Activated CD4-positive, alpha-beta T cell treated with anti-CD3 and anti-CD28 coated beads, Interleukin-2, amount 50 U/mL, for 1 hour (primary cell): Measurements from ENCODE around the gene LHX1.

Source experiments
- DNase-seq: peaks from one replicate; pipeline ENCODE4 v3.0.0-alpha.2; 2020

LHX1 gene

DNA sequence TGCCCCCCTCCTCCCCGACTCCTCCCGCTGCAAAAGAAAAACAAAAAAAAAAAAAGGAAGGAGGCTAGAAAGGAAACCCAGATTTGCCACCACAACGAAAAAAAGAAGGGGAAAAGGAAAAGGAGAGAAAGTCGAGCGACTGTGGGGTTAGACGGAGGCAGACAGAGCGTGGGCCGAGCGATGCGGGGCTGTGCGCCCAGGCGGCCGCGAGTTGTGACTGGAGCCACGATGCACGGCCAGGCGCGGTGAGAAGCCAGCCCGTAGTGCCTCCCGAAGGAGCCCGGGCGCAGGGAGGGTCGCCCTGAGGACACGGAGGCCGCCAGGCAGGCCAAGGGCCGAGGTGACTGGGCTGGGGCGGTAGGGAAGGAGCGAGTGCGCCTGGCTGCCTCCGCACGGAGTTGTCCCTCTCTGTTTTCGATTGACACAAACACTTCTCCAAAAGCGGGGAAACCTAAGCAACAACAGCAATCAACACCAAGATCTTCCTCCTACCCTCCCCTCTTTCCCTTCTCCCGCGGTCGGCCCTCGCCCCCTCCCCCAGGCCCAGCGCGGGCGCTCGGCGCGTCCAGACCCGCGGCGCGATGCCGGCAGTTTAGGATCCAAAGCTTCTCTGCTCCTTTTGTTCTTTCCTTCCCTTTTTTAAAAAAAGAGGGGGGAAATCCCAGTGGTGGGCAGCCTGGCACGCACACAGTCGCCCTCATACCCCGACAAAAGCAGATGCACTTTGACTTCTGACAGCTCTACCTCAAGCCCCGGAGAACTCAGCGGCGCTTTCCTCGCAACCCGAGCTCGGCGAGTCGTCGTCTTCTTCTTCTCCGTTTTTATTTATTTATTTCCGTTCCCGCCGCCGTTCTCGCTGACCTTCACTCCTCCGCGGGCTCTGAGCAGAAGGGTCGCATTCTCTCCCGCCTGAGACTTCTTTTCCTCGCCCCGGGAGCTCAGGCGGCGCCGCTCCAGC lies at the start of gene LHX1:
LHX1 (plus strand) TSS at position 475 of the 958 bp plus-strand sequence. CDS start 723 bp downstream, outside the sequence.
- DNase-seq: no peak

DNA sequence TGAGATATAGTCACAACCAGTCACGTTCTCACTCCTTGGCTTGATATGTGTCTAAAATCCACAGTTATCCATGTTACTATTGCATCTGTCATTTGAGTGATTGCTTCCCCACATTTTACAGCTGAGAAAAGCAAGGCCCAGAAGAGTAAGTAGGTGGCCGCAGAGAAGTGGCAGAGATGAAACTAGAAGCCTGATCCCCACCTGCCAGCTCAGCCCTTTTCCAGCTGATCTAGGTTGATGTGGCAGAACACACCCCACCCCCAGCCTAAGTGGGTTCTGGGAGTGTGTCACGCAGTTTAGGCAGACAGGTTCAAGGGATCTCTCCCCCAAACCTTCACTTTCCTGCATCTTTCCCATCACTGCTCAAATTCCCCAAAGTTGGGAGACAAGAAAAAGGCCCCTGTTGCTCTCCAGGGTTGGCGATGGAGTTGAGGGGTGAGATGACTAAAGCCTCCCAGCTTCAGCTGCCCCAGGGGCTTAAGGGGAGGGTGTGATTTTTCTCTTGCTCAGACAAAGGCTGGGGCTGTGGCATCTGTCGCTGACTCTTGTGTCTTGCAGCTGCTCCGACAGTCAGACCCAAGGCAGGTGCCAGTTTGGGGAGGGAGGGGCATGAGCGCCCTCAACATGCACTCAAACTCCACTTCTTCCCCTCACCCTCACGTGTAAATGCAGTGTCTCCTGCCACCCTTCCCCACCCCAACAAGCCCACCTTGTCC lies 48.9 kb upstream of the LHX1 start:
- no peak for DNase-seq

GRCh38 chr17:36889770-36890349 lies 47.4 kb upstream of the LHX1 start:
- no peak for DNase-seq

GRCh38 chr17:36890398-36891168 lies 46.7 kb upstream of the LHX1 start:
- DNase-seq: no peak

GRCh38 chr17:36892112-36892838 lies 45.0 kb upstream of the LHX1 start:
- no peak for DNase-seq

DNA sequence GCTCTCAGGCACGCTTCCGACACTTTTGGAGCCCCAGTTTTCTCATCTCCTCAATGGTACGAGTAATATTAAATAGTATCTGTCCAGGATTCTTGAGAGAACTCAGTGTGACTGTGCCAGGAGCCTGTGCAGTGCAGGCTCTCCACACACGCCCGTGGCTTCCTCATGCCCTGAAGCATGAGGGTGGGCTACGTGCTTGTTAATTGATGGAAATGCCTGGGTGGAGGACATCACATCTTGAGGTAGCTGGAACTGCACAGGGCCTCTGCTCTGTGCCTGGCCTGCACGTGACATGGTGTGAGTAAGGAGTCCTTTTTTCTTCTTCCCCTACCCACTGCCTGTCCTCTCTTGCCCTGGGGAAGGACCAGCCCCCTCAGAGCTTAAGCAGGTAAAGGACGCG lies 43.1 kb upstream of the LHX1 start:
- DNase-seq: no peak

- no peak for DNase-seq
Measured at GRCh38 chr17:36894925-36895324, 42.4 kb upstream of the LHX1 start.

- DNase-seq: no peak
Measured at GRCh38 chr17:36899250-36900159, 37.8 kb upstream of the LHX1 start.

- no peak for DNase-seq
Measured at GRCh38 chr17:36900160-36900512, 37.1 kb upstream of the LHX1 start.

GRCh38 chr17:36901506-36901905 lies 35.8 kb upstream of the LHX1 start:
- DNase-seq: no peak

GRCh38 chr17:36907407-36907806 lies 29.9 kb upstream of the LHX1 start:
- no peak for DNase-seq

- DNase-seq: no peak
Measured at GRCh38 chr17:36910513-36910912, 26.8 kb upstream of the LHX1 start.

DNA sequence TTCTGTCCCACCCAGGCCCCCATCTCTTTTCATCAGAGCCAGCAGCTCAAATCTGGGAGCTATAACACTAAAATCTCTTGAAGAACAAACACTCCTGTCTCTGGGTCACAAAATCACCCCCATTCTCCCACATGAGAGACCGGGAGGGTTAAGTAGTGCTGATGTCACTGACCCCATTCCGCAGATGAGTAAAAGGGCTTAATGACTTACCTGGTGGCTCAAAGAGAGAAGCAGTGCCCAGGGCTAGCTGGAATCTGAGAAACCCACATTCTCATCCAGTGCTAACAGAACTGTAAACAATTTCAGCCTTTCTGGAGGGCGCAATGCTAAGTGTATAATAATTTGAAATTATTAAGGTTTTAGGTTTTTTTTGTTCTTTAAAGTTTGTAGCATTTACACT lies 26.3 kb upstream of the LHX1 start:
- DNase-seq: no peak

GRCh38 chr17:36913132-36913531 lies 24.1 kb upstream of the LHX1 start:
- DNase-seq: no peak

- DNase-seq: no peak
Measured at GRCh38 chr17:36918211-36918691, 19.0 kb upstream of the LHX1 start.

DNA sequence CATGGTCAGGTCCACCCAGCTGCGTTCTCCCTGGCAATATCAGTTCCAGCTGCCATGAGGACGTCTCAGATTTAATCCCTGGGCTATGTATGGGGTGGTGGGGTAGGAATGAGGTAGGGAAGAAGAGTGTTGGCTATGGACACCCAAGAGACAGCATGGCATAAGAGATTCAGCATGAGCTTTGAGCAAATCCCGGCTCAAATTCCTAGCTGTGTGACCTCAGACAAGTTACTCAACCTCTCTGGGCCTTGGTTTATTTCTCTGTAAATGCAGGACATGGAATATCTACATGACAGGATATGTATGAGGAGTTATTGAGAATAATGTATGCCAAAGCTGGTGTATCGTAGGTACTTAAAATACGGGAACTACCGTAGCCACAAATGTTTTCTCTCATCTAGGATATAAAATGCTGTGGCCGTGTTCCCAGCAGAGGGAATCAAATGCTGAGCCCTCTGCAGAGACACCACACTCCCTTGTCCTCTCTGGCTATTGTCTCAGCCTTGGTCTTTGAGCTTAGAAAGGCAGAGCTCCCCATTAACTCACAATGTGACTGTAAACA lies 17.8 kb upstream of the LHX1 start:
- no peak for DNase-seq

DNA sequence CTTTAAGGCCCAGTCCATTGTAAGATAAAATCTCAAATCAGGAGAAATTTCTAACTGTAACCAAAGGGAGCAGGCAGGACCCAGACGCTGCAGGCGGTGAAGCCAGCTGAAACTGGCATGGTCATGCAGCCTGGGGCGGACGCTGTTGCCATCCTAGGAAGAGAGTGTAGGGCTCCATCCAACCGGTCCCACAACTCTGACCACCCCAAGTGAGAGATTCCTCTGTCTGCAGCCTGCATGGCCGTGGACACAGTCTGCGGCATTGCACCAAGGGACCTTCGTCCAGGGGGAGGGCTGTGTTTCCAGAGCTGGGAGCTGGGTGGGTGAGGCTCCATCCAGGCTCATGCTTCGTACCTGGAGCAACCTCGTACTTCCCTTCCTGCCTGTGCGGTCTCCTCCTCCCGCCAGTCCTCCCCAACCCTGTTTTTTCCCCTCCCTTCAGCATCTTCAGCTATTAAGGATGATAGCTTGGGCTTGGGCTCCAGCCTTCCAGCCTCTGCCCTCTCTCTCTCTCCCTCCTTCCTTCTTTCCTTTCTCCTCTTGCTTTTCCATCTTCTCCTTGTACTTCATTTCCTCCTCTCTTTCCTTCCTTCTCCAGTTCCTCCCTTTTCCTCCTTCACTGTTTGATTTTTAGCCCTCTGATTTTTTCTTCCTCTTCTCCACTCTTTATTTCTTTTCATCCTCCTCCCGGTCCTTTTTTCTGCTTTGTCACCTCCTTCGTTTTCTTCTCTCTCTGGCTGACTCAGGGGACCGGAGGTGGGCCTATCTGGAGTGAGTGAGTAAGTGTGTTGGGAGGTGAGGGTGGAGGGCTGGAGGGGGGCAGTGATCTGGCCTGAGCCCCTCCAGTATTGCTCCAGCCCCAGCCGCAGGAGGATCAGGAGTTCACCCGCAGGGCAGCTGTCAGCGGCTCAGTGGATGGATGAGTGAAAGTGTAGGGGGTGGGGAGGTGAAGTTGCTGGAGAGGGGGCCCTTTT lies 17.0 kb upstream of the LHX1 start:
- DNase-seq: no peak

DNA sequence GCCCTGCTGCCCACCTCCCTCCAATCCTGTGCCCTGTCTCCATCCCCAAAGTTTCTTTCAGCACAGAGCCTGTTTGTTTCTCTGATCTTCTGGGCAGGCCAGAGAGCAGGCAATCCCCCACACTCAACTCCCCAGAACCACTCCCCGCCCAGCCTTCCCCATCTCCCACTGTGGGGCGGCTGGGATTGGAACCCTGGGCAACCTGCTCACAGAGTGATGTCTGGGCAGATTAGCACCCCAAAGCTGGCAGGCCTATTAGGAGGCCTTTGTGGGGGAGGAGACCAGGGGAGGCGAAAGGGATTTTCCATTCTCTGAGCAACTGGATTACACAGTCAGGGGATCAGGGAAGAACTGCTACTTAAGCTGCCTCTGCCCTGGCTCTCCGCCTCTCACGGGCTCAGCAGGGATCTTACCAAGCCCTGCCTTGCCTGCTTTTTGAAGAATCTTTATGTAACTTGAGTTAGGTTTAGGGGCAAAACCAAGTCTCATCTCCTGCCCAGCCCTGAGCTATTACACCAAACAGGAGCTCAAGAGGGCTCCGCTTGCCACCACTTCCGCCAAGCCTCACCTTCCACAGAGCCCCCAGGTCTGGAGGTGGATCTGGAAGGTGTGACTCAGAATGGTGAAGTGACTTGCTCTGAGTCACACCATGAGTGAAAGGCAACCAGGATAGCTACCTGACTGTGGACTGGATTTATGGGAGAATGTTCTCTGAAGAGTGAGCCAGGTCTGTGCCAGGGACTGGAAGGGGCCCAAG lies 16.0 kb upstream of the LHX1 start:
- no peak for DNase-seq

- DNase-seq: no peak
Measured at GRCh38 chr17:36922175-36922574, 15.1 kb upstream of the LHX1 start.
